HEK293T (cell line): ENCODE results near the gene SELENOS.

ENCODE experiments used
- ARNT ChIP-seq: fragments of 450-650 bp; IDR thresholded peaks from 2 replicates; pipeline ENCODE4 v1.6.1; 2017; ENCODE audit warnings: mild to moderate bottlenecking
- BHLHE40 ChIP-seq: fragments of 450-650 bp; IDR thresholded peaks from 2 replicates; pipeline ENCODE4 v1.6.1; 2016; ENCODE audit warnings: mild to moderate bottlenecking, moderate library complexity, borderline replicate concordance
- CTBP1 ChIP-seq: fragments of 450-650 bp; IDR thresholded peaks from 2 replicates; pipeline ENCODE4 v1.6.1; 2016; ENCODE audit warnings: borderline replicate concordance
- ELF4 ChIP-seq: fragments of 450-650 bp; IDR thresholded peaks from 2 replicates; pipeline ENCODE4 v1.6.1; 2017; ENCODE audit warnings: antibody characterized with exemption
- FOXA1 ChIP-seq: fragments of 450-650 bp; IDR thresholded peaks from 2 replicates; pipeline ENCODE4 v1.6.1; 2016; ENCODE audit warnings: mild to moderate bottlenecking
- FOXK2 ChIP-seq: fragments of 450-650 bp; IDR thresholded peaks from 2 replicates; pipeline ENCODE4 v1.6.1; 2016; ENCODE audit warnings: mild to moderate bottlenecking
- FOXM1 ChIP-seq: fragments of 450-650 bp; IDR thresholded peaks from 2 replicates; pipeline ENCODE4 v1.6.1; 2017; ENCODE audit warnings: mild to moderate bottlenecking, borderline replicate concordance
- LEF1 ChIP-seq: fragments of 450-650 bp; IDR thresholded peaks from 2 replicates; pipeline ENCODE4 v1.6.1; 2017; ENCODE audit warnings: mild to moderate bottlenecking, borderline replicate concordance
- NFRKB ChIP-seq: fragments of 450-650 bp; IDR thresholded peaks from 2 replicates; pipeline ENCODE4 v1.6.1; 2016; ENCODE audit warnings: mild to moderate bottlenecking, moderate library complexity
- SP1 ChIP-seq: fragments of 450-650 bp; IDR thresholded peaks from 2 replicates; pipeline ENCODE4 v1.6.1; 2017
- SUZ12 ChIP-seq: fragments of 450-650 bp; IDR thresholded peaks from 2 replicates; pipeline ENCODE4 v1.6.1; 2016; ENCODE audit warnings: mild to moderate bottlenecking
- TARDBP ChIP-seq: fragments of 450-650 bp; IDR thresholded peaks from 2 replicates; pipeline ENCODE4 v1.6.1; 2016
- ZNF384 ChIP-seq: fragments of 450-650 bp; IDR thresholded peaks from 2 replicates; pipeline ENCODE4 v1.6.1; 2016
- TF ChIP-seq, protein P1 (sequence below): fragments of 450-650 bp; IDR thresholded peaks from 2 replicates; pipeline ENCODE4 v1.6.1; 2016

DNA sequence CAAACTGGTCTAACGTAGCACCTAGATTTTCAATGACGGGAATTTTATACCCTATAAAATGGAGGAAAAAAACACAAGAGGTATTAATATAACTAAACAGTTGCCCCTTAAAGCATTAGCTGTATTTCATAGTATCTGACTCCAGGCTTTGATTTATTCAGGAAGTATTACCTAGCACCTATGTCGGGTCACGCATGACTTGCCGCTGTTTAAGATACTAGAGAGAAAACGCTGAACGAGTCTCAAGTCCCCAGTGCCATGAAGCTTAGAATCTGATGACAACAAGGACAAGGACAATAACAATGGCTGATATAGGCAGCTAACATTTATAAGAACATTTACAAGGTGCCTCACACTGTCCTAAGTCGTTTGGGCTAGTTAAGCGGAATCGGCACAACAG lies 15.8 kb upstream of the SELENOS start:
- TF ChIP-seq ELF4 (no peak), SP1 (no peak), ARNT (no peak), FOXM1 (no peak), ZNF384 (no peak), SUZ12 (no peak), BHLHE40 (no peak), NFRKB (no peak), FOXK2 (no peak), FOXA1 (no peak), CTBP1 (no peak), LEF1 (no peak), TARDBP (no peak)
- TF ChIP-seq, protein P1, sequence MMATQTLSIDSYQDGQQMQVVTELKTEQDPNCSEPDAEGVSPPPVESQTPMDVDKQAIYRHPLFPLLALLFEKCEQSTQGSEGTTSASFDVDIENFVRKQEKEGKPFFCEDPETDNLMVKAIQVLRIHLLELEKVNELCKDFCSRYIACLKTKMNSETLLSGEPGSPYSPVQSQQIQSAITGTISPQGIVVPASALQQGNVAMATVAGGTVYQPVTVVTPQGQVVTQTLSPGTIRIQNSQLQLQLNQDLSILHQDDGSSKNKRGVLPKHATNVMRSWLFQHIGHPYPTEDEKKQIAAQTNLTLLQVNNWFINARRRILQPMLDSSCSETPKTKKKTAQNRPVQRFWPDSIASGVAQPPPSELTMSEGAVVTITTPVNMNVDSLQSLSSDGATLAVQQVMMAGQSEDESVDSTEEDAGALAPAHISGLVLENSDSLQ, result 0 out of 2 replicates have a peak, but pooled peaks have one; percentile 5
